Activated CD4-positive, alpha-beta T cell treated with anti-CD3 and anti-CD28 coated beads, Interleukin-10, Interleukin-2, amounts not matched to agents 100 ng/mL and 50 ng/mL, durations not matched to agents 16 hours and 8 hours (primary cell): ENCODE data around the gene ARHGAP8.

Experiments
- DNase-seq: peaks from one replicate; pipeline ENCODE4 v3.0.0-alpha.2; 2020

Gene ARHGAP8

GRCh38 chr22:44807232-44807631 is 54.9 kb downstream of the ARHGAP8 start:
- DNase-seq = no peak

GRCh38 chr22:44807915-44808690 is 55.7 kb downstream of the ARHGAP8 start:
- DNase-seq = no peak

- DNase-seq = no peak
These were observed 57.1 kb downstream of the ARHGAP8 start for GRCh38 chr22:44809456-44809855.

GRCh38 chr22:44811141-44811540 is 58.8 kb downstream of the ARHGAP8 start:
- DNase-seq = no peak

- DNase-seq = no peak
These were observed 61.0 kb downstream of the ARHGAP8 start for GRCh38 chr22:44813416-44813815.

- DNase-seq = no peak
These were observed 62.1 kb downstream of the ARHGAP8 start for GRCh38 chr22:44814266-44815098.

GRCh38 chr22:44815099-44816070 is 63.0 kb downstream of the ARHGAP8 start:
- no peak for DNase-seq

- DNase-seq = no peak
These were observed 63.8 kb downstream of the ARHGAP8 start for GRCh38 chr22:44816141-44816540.

- DNase-seq = no peak
These were observed 66.4 kb downstream of the ARHGAP8 start for GRCh38 chr22:44818727-44819126.

GRCh38 chr22:44819966-44820631 is 67.7 kb downstream of the ARHGAP8 start:
- no peak for DNase-seq

- DNase-seq = no peak
These were observed 69.5 kb downstream of the ARHGAP8 start for GRCh38 chr22:44821741-44822475.

- no peak for DNase-seq
These were observed 70.2 kb downstream of the ARHGAP8 start for GRCh38 chr22:44822534-44822933.

- DNase-seq = no peak
These were observed 71.0 kb downstream of the ARHGAP8 start for GRCh38 chr22:44823396-44823795.

- DNase-seq = no peak
These were observed 71.4 kb downstream of the ARHGAP8 start for GRCh38 chr22:44823806-44824205.

- no peak for DNase-seq
These were observed 71.9 kb downstream of the ARHGAP8 start for GRCh38 chr22:44824271-44824670.

GRCh38 chr22:44825310-44826150 is 73.2 kb downstream of the ARHGAP8 start:
- no peak for DNase-seq

GRCh38 chr22:44827666-44828190 is 75.4 kb downstream of the ARHGAP8 start:
- no peak for DNase-seq

GRCh38 chr22:44828193-44828592 is 75.8 kb downstream of the ARHGAP8 start:
- peak; percentile 45 for DNase-seq

GRCh38 chr22:44831885-44832284 is 79.5 kb downstream of the ARHGAP8 start:
- DNase-seq = no peak

- DNase-seq = no peak
These were observed 81.7 kb downstream of the ARHGAP8 start for GRCh38 chr22:44834065-44834464.
